Spinal cord (tissue), 10 donors: ENCODE results near the gene GPN2. TPM values are rescaled to one million over a fixed set of nuclear protein-coding genes. Genes with fewer than 3 reads are reported as not detected.
"Not testable (repeated sequence)": the region's sequence is repeated elsewhere in the genome, so short reads cannot be mapped to it uniquely, and the experiment has no call there.

Experiments
- DNase-seq, 6 donors: peaks; one replicate each; pipeline versions ENCODE4 v3.0.0 to v3.0.0-alpha.2; 2013 to 2015; ENCODE audit warnings: low spot score in 6 of 6, low read depth in 4 of 6
- H3K27ac ChIP-seq: one replicate; pipeline ENCODE4 v1.5.1; 2013; ENCODE audit warnings: low read depth, low read length, control low read depth
- H3K27me3 ChIP-seq: one replicate; pipeline ENCODE4 v1.6.1; 2013; ENCODE audit warnings: low read length; ENCODE audit not compliant: control insufficient read depth, insufficient read depth
- H3K36me3 ChIP-seq: one replicate; pipeline ENCODE4 v1.6.1; 2013; ENCODE audit warnings: low read length; ENCODE audit not compliant: control insufficient read depth, insufficient read depth
- H3K4me1 ChIP-seq: one replicate; pipeline ENCODE4 v1.6.1; 2013; ENCODE audit warnings: low read length; ENCODE audit not compliant: control insufficient read depth, insufficient read depth
- H3K4me3 ChIP-seq: one replicate; pipeline ENCODE4 v1.5.1; 2013; ENCODE audit warnings: low read depth, low read length, control low read depth
- H3K9me3 ChIP-seq: one replicate; pipeline ENCODE4 v1.6.1; 2013; ENCODE audit warnings: low read length; ENCODE audit not compliant: control insufficient read depth, insufficient read depth
- WGBS: methylation state at CpG from one replicate; pipeline ENCODE4 v1.1.5; 2013; ENCODE audit warnings: missing lambda C conversion rate; ENCODE audit not compliant: insufficient coverage; 5-methylcytosine and 5-hydroxymethylcytosine counted together
- polyA plus RNA-seq, 2 donors: library from polyadenylated mRNA; unstranded; fragments of 120-200 nt; gene quantifications; one replicate each; pipeline ENCODE4 v1.2.1, GENCODE V29; 2013; ENCODE audit not compliant: insufficient read length in 2 of 2
- total RNA-seq, 2 donors: library from RNA; depleted of rRNA in 1 of 2; stranded (reverse); fragments of 120-200 nt in 1 of 2; fragments of >200 nt in 1 of 2; gene quantifications; one replicate each; pipeline versions ENCODE4 v1.2.3 to v1.2.4, GENCODE V29; 2013 to 2014
- donor health status: healthy.

The GPN2 gene
- total and polyA plus RNA-seq, 4 donors, result 13.2 to 38.4 (median 23.0) TPM

DNA sequence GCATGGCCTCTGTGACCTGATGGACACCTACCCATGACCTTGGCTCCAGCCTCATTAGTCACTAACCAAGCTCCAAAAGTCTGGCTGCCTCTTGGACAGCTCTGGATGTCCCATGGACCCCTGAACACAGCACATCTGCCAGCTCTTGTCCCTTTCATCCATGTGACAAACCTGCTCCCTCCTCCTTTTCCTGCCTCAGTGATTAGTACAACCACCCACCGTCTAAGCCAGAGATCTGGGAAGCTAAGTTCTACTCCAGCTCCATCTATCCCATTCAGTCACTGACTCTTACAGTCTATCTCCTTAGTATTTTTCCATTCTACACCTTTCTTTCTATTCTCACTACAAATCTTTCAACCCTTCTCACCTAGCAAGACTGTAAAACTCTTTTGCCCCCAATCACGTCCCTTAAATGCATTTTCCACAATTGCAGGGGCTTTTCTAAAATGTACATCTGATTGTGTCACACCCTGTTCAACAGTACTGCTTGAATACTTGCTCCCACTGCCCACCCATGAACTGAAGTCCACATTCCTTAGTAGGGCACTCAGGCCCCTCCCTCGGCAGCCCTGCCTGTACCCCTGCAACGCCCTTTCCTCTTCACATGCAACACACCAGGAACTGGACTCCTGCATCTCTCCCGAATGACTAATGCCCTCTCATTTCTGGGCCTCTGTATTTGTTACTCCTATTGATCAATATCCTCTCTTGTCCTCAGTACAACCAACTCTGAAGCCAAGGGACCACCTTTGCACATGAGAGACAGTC is 7.2 kb downstream of the GPN2 start:
- H3K9me3 ChIP-seq, result no peaks in the 10 kb centered on the region
- H3K36me3 ChIP-seq, result peaks cover 86% of the 10 kb centered on the region
- no peak overlapping the region for H3K27ac ChIP-seq
- H3K4me3 ChIP-seq, result no peak overlapping the region
- H3K27me3 ChIP-seq, result no peaks in the 10 kb centered on the region
- H3K4me1 ChIP-seq, result no peaks in the 10 kb centered on the region
- DNase-seq, result no peak
- WGBS, result 89% methylated on average over 5 of the region's 5 CpGs

DNA sequence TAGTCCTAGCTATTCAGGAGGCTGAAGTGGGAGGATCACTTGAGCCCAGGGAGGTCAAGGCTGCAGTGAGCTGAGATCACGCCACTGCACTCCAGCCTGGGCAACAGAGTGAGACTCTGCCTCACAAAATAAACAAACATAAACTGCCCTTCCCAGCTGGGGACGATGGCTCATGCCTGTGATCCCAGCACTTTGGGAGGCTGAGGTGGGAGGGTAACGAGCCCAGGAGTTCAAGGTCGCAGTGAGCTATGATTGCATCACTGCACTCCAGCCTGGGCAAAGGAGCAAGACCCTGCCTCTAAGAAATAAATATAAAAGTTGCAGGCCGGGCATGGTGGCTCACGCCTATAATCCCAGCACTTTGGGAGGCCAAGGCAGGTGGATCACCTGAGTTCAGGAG is 8.5 kb downstream of the GPN2 start:
- not testable (repeated sequence) for H3K4me1 ChIP-seq, DNase-seq, H3K27ac ChIP-seq, H3K4me3 ChIP-seq, H3K27me3 ChIP-seq, H3K9me3 ChIP-seq
- peaks cover 82% of the 10 kb centered on the region for H3K36me3 ChIP-seq
- 100% methylated on average over 4 of the region's 6 CpGs for WGBS

DNA sequence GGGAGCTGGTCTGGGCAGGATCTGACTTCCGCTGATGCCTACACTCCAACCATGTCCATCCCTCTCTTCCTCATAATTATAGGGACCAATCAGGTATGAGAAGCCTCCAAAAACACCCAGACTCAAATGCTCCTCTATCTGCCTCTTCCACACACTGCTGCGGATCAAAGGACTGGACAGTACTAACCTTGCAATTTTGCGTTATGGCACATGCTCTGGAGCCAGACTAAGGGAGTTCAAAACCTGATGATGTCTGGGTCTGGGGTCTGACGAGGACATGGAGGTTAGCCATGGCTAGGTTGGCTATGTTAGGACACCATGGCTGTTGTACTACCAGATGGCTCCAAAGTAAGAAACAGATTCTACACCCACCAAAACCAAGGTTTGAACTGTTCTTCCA is 10.3 kb downstream of the GPN2 start:
- no peak overlapping the region for H3K4me3 ChIP-seq
- no peaks in the 10 kb centered on the region for H3K9me3 ChIP-seq
- H3K27me3 ChIP-seq, result no peaks in the 10 kb centered on the region
- WGBS, result no CpG with 5 or more reads among the region's 4 CpGs
- no peak for DNase-seq
- peaks cover 68% of the 10 kb centered on the region for H3K36me3 ChIP-seq
- H3K4me1 ChIP-seq, result peaks cover 3% of the 10 kb centered on the region
- no peak overlapping the region for H3K27ac ChIP-seq

DNA sequence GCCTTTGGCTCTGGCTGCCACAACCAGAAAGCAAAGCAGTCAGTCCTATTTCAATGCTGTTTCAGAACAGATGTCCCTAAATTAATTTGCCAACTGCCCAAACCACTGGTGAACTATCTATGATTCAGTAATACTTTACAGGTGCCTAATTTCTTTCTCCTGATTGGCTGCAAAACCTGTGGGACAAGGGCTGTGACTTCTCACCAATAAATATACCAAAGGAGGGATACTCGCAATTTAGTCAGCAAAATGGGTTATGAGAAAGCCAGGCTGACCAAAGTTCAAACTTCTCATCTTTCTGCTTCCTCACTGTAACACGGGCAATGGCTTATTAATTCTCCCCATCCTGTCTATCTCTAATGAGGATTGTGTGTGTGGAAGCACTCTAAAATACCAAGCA is 12.8 kb downstream of the GPN2 start:
- Histone ChIP-seq H3K36me3 (peaks cover 49% of the 10 kb centered on the region), H3K9me3 (no peaks in the 10 kb centered on the region), H3K4me1 (peaks cover 3% of the 10 kb centered on the region), H3K27ac (no peak overlapping the region), H3K27me3 (no peaks in the 10 kb centered on the region), H3K4me3 (no peak overlapping the region)
- DNase-seq, result no peak
- no CpG with 5 or more reads among the region's 2 CpGs for WGBS

DNA sequence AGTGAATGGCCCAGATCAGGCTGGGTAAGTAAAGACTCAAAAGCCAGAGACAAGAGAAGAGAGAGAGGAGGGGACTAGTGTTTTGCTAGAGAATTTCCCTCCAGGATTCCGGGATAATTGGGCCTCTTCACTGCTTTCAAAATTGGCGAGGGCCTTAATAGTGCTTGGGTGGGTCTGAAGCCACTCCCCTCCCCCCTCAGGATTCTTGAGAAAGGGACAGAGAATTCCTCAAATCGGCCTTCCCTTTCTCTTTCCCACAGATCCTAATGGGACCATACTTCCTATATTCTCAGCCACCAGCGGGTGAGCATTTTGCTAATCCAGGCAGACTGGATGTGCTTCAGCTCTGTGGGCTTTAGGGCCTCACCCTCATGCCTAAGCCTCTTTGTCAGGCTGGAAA is 15.2 kb downstream of the GPN2 start:
- 65% methylated on average over 2 of the region's 4 CpGs for WGBS
- H3K27me3 ChIP-seq, result no peaks in the 10 kb centered on the region
- DNase-seq, result no peak
- no peak overlapping the region for H3K4me3 ChIP-seq
- H3K9me3 ChIP-seq, result no peaks in the 10 kb centered on the region
- no peak overlapping the region for H3K27ac ChIP-seq
- H3K36me3 ChIP-seq, result peaks cover 31% of the 10 kb centered on the region
- H3K4me1 ChIP-seq, result peaks cover 3% of the 10 kb centered on the region

DNA sequence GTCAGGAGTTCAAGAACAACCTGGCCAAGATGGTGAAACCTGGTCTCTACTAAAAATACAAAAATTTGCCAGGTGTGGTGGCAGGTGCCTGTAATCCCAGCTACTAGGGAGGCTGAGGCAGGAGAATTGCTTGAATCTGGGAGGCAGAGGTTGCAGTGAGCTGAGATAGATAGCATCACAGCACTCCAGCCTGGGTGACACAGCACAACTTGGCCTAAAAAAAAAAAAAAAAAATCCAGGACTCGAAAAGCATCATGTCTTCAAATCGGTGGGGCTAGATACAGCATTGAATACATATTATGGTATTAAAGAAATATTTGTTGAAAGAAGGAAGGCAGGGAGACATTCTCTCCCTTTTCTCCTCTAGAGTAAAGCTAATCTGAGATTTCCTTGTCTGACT is 17.0 kb downstream of the GPN2 start:
- H3K9me3 ChIP-seq, H3K4me1 ChIP-seq, H3K27me3 ChIP-seq, H3K4me3 ChIP-seq, H3K27ac ChIP-seq, DNase-seq: not testable (repeated sequence)
- H3K36me3 ChIP-seq, result peaks cover 15% of the 10 kb centered on the region
- no CpG with 5 or more reads among the region's 2 CpGs for WGBS

DNA sequence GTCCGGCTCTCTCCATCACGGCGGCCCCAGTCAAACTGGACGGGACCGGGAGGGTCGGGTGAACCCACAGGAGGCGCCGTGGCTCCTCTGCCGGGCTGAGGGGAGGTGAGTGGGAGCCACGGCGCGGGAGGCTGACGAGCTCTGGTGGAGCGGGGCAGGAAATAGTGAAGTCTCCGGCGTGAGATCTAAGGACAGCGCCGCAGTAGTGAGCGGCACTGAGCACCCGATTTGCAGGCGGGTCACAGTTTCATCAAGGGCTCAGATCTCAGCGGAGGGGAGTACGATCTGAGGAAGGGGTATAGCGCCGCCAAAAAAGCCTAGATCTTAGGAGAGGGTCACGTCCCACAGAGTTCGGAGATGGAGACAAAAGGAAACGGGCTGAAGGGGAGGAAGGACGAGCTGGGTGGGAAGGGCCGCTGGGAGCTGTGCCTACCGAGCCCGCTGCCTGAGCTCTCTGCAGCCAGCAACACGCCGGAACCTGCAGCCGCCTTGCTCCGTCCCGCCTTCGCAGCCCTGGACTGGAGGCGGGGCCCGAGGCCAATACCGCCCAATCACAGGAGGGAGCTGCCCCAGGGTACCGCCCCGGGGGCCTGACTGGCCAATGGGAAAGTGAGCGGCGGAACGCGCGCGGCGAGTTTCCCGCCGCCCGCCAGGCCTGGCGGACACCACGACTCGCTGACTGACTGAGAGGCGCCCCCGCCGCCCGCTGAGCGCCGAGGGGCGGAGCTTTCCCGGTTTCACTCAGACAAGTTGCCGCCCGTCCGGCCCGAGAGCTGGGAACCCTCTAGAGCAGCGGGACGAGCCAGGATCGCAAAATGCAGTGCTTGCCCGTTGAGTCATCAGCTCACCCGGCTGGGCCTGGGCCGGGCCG is 25.2 kb downstream of the GPN2 start:
- peak; percentile 87 to 99 (median 94) for DNase-seq
- H3K27ac ChIP-seq, result peak overlapping the region; percentile 93
- no peaks in the 10 kb centered on the region for H3K9me3 ChIP-seq
- 0% methylated on average over 75 of the region's 75 CpGs for WGBS
- peak overlapping the region; percentile 78 for H3K4me3 ChIP-seq
- H3K4me1 ChIP-seq, result peaks cover 26% of the 10 kb centered on the region
- H3K36me3 ChIP-seq, result peaks cover 8% of the 10 kb centered on the region
- H3K27me3 ChIP-seq, result no peaks in the 10 kb centered on the region

DNA sequence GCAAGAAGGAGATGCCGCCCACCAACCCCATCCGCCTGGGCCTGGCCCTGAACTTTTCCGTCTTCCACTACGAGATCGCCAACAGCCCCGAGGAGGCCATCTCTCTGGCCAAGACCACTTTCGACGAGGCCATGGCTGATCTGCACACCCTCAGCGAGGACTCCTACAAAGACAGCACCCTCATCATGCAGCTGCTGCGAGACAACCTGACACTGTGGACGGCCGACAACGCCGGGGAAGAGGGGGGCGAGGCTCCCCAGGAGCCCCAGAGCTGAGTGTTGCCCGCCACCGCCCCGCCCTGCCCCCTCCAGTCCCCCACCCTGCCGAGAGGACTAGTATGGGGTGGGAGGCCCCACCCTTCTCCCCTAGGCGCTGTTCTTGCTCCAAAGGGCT is 26.4 kb downstream of the GPN2 start:
- Histone ChIP-seq H3K4me3 (no peak overlapping the region), H3K36me3 (peaks cover 13% of the 10 kb centered on the region), H3K9me3 (no peaks in the 10 kb centered on the region), H3K27me3 (no peaks in the 10 kb centered on the region), H3K4me1 (peaks cover 26% of the 10 kb centered on the region), H3K27ac (no peak overlapping the region)
- whole genome bisulfite sequencing, result 73% methylated on average over 8 of the region's 20 CpGs
- no peak for DNase-seq

DNA sequence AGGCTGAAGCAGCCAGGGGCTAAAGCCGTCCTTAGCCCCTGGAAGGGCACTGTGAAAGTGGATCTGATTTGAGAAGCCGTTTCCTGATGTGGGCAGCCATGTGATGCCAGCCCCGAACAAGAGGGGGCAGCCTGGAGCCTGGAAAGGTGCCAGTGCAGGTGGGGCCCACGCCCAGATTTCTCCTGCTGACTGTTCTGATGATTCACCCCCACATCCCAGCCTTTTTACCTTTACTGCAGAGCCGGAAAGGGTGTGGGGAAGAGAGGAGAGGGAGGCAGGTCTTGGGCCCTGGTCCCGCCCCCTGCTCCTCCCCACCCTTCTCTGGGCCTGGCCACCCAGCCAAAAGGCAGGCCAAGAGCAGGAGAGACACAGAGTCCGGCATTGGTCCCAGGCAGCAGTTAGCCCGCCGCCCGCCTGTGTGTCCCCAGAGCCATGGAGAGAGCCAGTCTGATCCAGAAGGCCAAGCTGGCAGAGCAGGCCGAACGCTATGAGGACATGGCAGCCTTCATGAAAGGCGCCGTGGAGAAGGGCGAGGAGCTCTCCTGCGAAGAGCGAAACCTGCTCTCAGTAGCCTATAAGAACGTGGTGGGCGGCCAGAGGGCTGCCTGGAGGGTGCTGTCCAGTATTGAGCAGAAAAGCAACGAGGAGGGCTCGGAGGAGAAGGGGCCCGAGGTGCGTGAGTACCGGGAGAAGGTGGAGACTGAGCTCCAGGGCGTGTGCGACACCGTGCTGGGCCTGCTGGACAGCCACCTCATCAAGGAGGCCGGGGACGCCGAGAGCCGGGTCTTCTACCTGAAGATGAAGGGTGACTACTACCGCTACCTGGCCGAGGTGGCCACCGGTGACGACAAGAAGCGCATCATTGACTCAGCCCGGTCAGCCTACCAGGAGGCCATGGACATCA is 27.1 kb downstream of the GPN2 start, which contains the start of gene SFN:
Gene SFN (plus strand): TSS at position 369 of the 904 bp plus-strand sequence. CDS start 64 bp downstream, at position 433.
- peaks cover 26% of the 10 kb centered on the region for H3K4me1 ChIP-seq
- H3K4me3 ChIP-seq, result no peak within 1 kb of the TSS
- H3K9me3 ChIP-seq, result no peaks in the 10 kb centered on the region
- no peaks in the 10 kb centered on the region for H3K27me3 ChIP-seq
- peaks cover 14% of the 10 kb centered on the region for H3K36me3 ChIP-seq
- no peak for DNase-seq
- 78% methylated on average over 34 of the region's 37 CpGs for WGBS
- H3K27ac ChIP-seq, result no peak within 1 kb of the TSS
